Measurements from ENCODE around the gene FBXL13.
"Not testable (repeated sequence)": the region's sequence is repeated elsewhere in the genome, so short reads cannot be mapped to it uniquely, and the experiment has no call there.

The FBXL13 gene

GRCh38 chr7:102856036-102856435 is 218.6 kb downstream of the FBXL13 start:
- DNase-seq (ENCODE audit: low read depth) = no peak

GRCh38 chr7:102849538-102849937 is 225.1 kb downstream of the FBXL13 start:
- DNase-seq (ENCODE audit: low read depth) = no peak

GRCh38 chr7:102849079-102849478 is 225.5 kb downstream of the FBXL13 start:
- peak; percentile 65 for DNase-seq (ENCODE audit: low read depth)

GRCh38 chr7:102845346-102845745 is 229.2 kb downstream of the FBXL13 start:
- no peak for DNase-seq (ENCODE audit: low read depth)

- no peak for DNase-seq (ENCODE audit: low read depth)
These were observed 230.7 kb downstream of the FBXL13 start for GRCh38 chr7:102843850-102844249.

- no peak for DNase-seq (ENCODE audit: low read depth)
These were observed 232.3 kb downstream of the FBXL13 start for GRCh38 chr7:102842284-102842683.

- DNase-seq (ENCODE audit: low read depth) = no peak
These were observed 233.3 kb downstream of the FBXL13 start for GRCh38 chr7:102841290-102841689.

GRCh38 chr7:102840404-102840803 is 234.2 kb downstream of the FBXL13 start:
- no peak for DNase-seq (ENCODE audit: low read depth)

- DNase-seq (ENCODE audit: low read depth) = not testable (repeated sequence)
These were observed 236.0 kb downstream of the FBXL13 start for GRCh38 chr7:102838572-102839101.

GRCh38 chr7:102837802-102838201 is 236.8 kb downstream of the FBXL13 start:
- no peak for DNase-seq (ENCODE audit: low read depth)

- no peak for DNase-seq (ENCODE audit: low read depth)
These were observed 237.6 kb downstream of the FBXL13 start for GRCh38 chr7:102836977-102837376.

GRCh38 chr7:102836191-102836919 is 238.2 kb downstream of the FBXL13 start:
- peak; percentile 68 for DNase-seq (ENCODE audit: low read depth)

GRCh38 chr7:102834999-102835398 is 239.6 kb downstream of the FBXL13 start:
- peak; percentile 44 for DNase-seq (ENCODE audit: low read depth)

GRCh38 chr7:102834466-102834865 is 240.1 kb downstream of the FBXL13 start:
- no peak for DNase-seq (ENCODE audit: low read depth)

GRCh38 chr7:102833343-102833742 is 241.3 kb downstream of the FBXL13 start:
- DNase-seq (ENCODE audit: low read depth) = no peak

GRCh38 chr7:102832674-102833073 is 241.9 kb downstream of the FBXL13 start:
- DNase-seq (ENCODE audit: low read depth) = no peak

GRCh38 chr7:102830197-102830596 is 244.4 kb downstream of the FBXL13 start:
- DNase-seq (ENCODE audit: low read depth) = peak; percentile 65

- no peak for DNase-seq (ENCODE audit: low read depth)
These were observed 245.5 kb downstream of the FBXL13 start for GRCh38 chr7:102829075-102829474.

GRCh38 chr7:102828286-102828685 is 246.3 kb downstream of the FBXL13 start:
- DNase-seq (ENCODE audit: low read depth) = no peak

GRCh38 chr7:102823390-102824119 is 251.0 kb downstream of the FBXL13 start:
- no peak for DNase-seq (ENCODE audit: low read depth)

- no peak for DNase-seq (ENCODE audit: low read depth)
These were observed 252.4 kb downstream of the FBXL13 start for GRCh38 chr7:102821994-102822747.

GRCh38 chr7:102819151-102819550 is 255.4 kb downstream of the FBXL13 start:
- no peak for DNase-seq (ENCODE audit: low read depth)

All from fibroblast of the conjunctiva (primary cell).